ENCODE measurements around the gene ENPP1.

ENPP1 gene

GRCh38 chr6:131787079-131787478 lies 20.7 kb upstream of the ENPP1 start:
- H3K9ac ChIP-seq (ENCODE audit: low read depth, low read length): no peak overlapping the region
- peaks cover 10% of the 10 kb centered on the region; the same call in 1 of the 2 replicates for H3K4me1 ChIP-seq (ENCODE audit: control insufficient read depth, insufficient read depth, low read length)
- H3K27ac ChIP-seq (ENCODE audit: low read depth, low read length): no peak overlapping the region
- no peaks in the 10 kb centered on the region for H3K27me3 ChIP-seq (ENCODE audit: control insufficient read depth, insufficient read depth, low read length)
- H3K36me3 ChIP-seq (ENCODE audit: control insufficient read depth, insufficient read depth, low read length): no peaks in the 10 kb centered on the region
- H3K4me3 ChIP-seq (ENCODE audit: low read depth, low read length): no peak overlapping the region
- H3K9me3 ChIP-seq (ENCODE audit: control insufficient read depth, insufficient read depth, low read length): no peaks in the 10 kb centered on the region

GRCh38 chr6:131787766-131788712 lies 19.8 kb upstream of the ENPP1 start:
- no peak overlapping the region for H3K27ac ChIP-seq (ENCODE audit: low read depth, low read length)
- H3K27me3 ChIP-seq (ENCODE audit: control insufficient read depth, insufficient read depth, low read length): no peaks in the 10 kb centered on the region
- no peak overlapping the region for H3K9ac ChIP-seq (ENCODE audit: low read depth, low read length)

DNA sequence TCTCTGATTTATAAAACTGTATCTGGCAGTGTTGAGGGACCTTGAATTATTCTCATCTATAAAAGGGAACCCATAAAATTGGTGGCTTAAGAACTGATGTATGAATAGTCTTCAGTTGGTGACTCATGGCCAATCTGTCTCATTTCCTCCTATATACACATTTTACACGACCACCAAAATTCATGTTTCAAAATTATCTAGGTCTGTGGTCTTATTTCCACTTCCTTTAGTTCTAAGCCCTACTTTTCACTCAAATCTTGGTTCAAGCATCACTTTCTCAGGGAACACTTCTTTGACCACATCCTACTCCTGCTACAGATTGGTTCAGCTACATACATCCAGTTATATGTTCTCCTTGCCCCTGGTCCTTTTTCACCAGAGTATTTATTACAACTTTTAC lies 18.6 kb upstream of the ENPP1 start:
- Histone ChIP-seq H3K4me1 (ENCODE audit: control insufficient read depth, insufficient read depth, low read length) (peaks cover 15% of the 10 kb centered on the region; the same call in 1 of the 2 replicates), H3K4me3 (ENCODE audit: low read depth, low read length) (no peak overlapping the region), H3K36me3 (ENCODE audit: control insufficient read depth, insufficient read depth, low read length) (no peaks in the 10 kb centered on the region), H3K9ac (ENCODE audit: low read depth, low read length) (no peak overlapping the region), H3K27ac (ENCODE audit: low read depth, low read length) (no peak overlapping the region), H3K9me3 (ENCODE audit: control insufficient read depth, insufficient read depth, low read length) (no peaks in the 10 kb centered on the region), H3K27me3 (ENCODE audit: control insufficient read depth, insufficient read depth, low read length) (no peaks in the 10 kb centered on the region)

More at GRCh38 chr6:131787766-131788712, 19.8 kb upstream of the ENPP1 start:
- peaks cover 15% of the 10 kb centered on the region; the same call in 1 of the 2 replicates for H3K4me1 ChIP-seq (ENCODE audit: control insufficient read depth, insufficient read depth, low read length)
- no peak overlapping the region for H3K4me3 ChIP-seq (ENCODE audit: low read depth, low read length)
- no peaks in the 10 kb centered on the region for H3K36me3 ChIP-seq (ENCODE audit: control insufficient read depth, insufficient read depth, low read length)
- no peaks in the 10 kb centered on the region for H3K9me3 ChIP-seq (ENCODE audit: control insufficient read depth, insufficient read depth, low read length)

DNA sequence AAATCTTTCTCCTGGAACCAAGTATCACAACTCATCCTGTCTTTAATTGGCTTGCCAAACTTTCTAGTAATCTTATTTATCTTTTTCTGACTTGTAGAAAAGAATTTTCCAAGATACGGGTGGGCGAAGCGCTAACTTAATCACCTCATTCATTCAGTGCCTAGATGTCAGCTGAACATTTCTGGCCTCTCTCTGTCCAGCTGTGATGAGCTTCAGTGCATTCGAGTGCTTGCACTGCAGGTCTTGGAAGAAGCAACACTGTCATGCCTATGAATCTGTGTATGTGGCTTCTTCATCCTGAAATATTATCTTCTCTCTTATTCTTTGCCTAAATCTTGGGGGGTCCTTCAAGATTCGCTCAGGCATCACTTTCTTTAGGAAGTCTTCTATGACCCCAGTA lies 16.3 kb upstream of the ENPP1 start:
- peaks cover 21% of the 10 kb centered on the region for H3K4me1 ChIP-seq (ENCODE audit: control insufficient read depth, insufficient read depth, low read length)
- no peaks in the 10 kb centered on the region for H3K9me3 ChIP-seq (ENCODE audit: control insufficient read depth, insufficient read depth, low read length)
- H3K27ac ChIP-seq (ENCODE audit: low read depth, low read length): no peak overlapping the region
- H3K36me3 ChIP-seq (ENCODE audit: control insufficient read depth, insufficient read depth, low read length): no peaks in the 10 kb centered on the region
- no peak overlapping the region for H3K4me3 ChIP-seq (ENCODE audit: low read depth, low read length)
- no peak overlapping the region for H3K9ac ChIP-seq (ENCODE audit: low read depth, low read length)
- no peaks in the 10 kb centered on the region for H3K27me3 ChIP-seq (ENCODE audit: control insufficient read depth, insufficient read depth, low read length)

- Histone ChIP-seq H3K9me3 (ENCODE audit: control insufficient read depth, insufficient read depth, low read length) (no peaks in the 10 kb centered on the region), H3K36me3 (ENCODE audit: control insufficient read depth, insufficient read depth, low read length) (no peaks in the 10 kb centered on the region), H3K27ac (ENCODE audit: low read depth, low read length) (peak overlapping the region; percentile 17)
These were observed 15.7 kb upstream of the ENPP1 start for GRCh38 chr6:131792091-131792496.

GRCh38 chr6:131795366-131795765 lies 12.5 kb upstream of the ENPP1 start:
- no peaks in the 10 kb centered on the region for H3K36me3 ChIP-seq (ENCODE audit: control insufficient read depth, insufficient read depth, low read length)
- no peaks in the 10 kb centered on the region for H3K9me3 ChIP-seq (ENCODE audit: control insufficient read depth, insufficient read depth, low read length)
- no peak overlapping the region for H3K9ac ChIP-seq (ENCODE audit: low read depth, low read length)
- no peak overlapping the region for H3K4me3 ChIP-seq (ENCODE audit: low read depth, low read length)
- no peak overlapping the region for H3K27ac ChIP-seq (ENCODE audit: low read depth, low read length)
- no peaks in the 10 kb centered on the region for H3K27me3 ChIP-seq (ENCODE audit: control insufficient read depth, insufficient read depth, low read length)
- H3K4me1 ChIP-seq (ENCODE audit: control insufficient read depth, insufficient read depth, low read length): peaks cover 17% of the 10 kb centered on the region

More at GRCh38 chr6:131792091-131792496, 15.7 kb upstream of the ENPP1 start:
- Histone ChIP-seq H3K27me3 (ENCODE audit: control insufficient read depth, insufficient read depth, low read length) (no peaks in the 10 kb centered on the region), H3K4me1 (ENCODE audit: control insufficient read depth, insufficient read depth, low read length) (peaks cover 21% of the 10 kb centered on the region), H3K4me3 (ENCODE audit: low read depth, low read length) (no peak overlapping the region), H3K9ac (ENCODE audit: low read depth, low read length) (no peak overlapping the region)

- H3K27me3 ChIP-seq (ENCODE audit: control insufficient read depth, insufficient read depth, low read length): peaks cover 14% of the 10 kb centered on the region
- H3K27ac ChIP-seq (ENCODE audit: low read depth, low read length): no peak overlapping the region
- H3K36me3 ChIP-seq (ENCODE audit: control insufficient read depth, insufficient read depth, low read length): no peaks in the 10 kb centered on the region
- peaks cover 8% of the 10 kb centered on the region for H3K4me1 ChIP-seq (ENCODE audit: control insufficient read depth, insufficient read depth, low read length)
- no peaks in the 10 kb centered on the region for H3K9me3 ChIP-seq (ENCODE audit: control insufficient read depth, insufficient read depth, low read length)
- no peak overlapping the region for H3K4me3 ChIP-seq (ENCODE audit: low read depth, low read length)
- no peak overlapping the region for H3K9ac ChIP-seq (ENCODE audit: low read depth, low read length)
These were observed 5.5 kb upstream of the ENPP1 start for GRCh38 chr6:131802347-131802746.

GRCh38 chr6:131803007-131803769 lies 4.6 kb upstream of the ENPP1 start:
- Histone ChIP-seq H3K36me3 (ENCODE audit: control insufficient read depth, insufficient read depth, low read length) (no peaks in the 10 kb centered on the region), H3K4me1 (ENCODE audit: control insufficient read depth, insufficient read depth, low read length) (peaks cover 8% of the 10 kb centered on the region), H3K9ac (ENCODE audit: low read depth, low read length) (no peak overlapping the region), H3K27ac (ENCODE audit: low read depth, low read length) (no peak overlapping the region), H3K27me3 (ENCODE audit: control insufficient read depth, insufficient read depth, low read length) (peaks cover 14% of the 10 kb centered on the region), H3K9me3 (ENCODE audit: control insufficient read depth, insufficient read depth, low read length) (no peaks in the 10 kb centered on the region), H3K4me3 (ENCODE audit: low read depth, low read length) (no peak overlapping the region)

DNA sequence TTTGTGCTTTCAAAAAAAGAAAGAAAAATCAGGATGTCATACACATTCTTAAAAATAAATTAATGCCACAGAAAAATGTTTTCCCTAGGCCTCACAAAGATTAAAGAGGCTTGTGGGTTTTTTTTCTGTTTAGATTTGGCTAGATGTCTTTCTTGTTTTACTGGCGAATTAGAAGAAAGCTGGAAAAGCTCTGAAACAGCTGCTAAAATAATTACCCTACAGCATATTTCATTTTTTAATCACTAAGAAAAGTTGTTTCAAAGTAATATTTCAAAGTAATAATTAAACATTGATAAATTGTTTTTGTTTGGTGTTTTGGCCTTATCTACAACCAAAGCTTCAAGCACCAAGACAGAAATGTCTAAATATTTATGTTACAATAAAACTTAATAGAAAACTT lies 3.7 kb upstream of the ENPP1 start:
- H3K9me3 ChIP-seq (ENCODE audit: control insufficient read depth, insufficient read depth, low read length): no peaks in the 10 kb centered on the region
- no peaks in the 10 kb centered on the region for H3K36me3 ChIP-seq (ENCODE audit: control insufficient read depth, insufficient read depth, low read length)
- no peak overlapping the region for H3K27ac ChIP-seq (ENCODE audit: low read depth, low read length)
- no peak overlapping the region for H3K4me3 ChIP-seq (ENCODE audit: low read depth, low read length)
- peaks cover 14% of the 10 kb centered on the region for H3K4me1 ChIP-seq (ENCODE audit: control insufficient read depth, insufficient read depth, low read length)
- H3K9ac ChIP-seq (ENCODE audit: low read depth, low read length): no peak overlapping the region
- peaks cover 19% of the 10 kb centered on the region for H3K27me3 ChIP-seq (ENCODE audit: control insufficient read depth, insufficient read depth, low read length)

DNA sequence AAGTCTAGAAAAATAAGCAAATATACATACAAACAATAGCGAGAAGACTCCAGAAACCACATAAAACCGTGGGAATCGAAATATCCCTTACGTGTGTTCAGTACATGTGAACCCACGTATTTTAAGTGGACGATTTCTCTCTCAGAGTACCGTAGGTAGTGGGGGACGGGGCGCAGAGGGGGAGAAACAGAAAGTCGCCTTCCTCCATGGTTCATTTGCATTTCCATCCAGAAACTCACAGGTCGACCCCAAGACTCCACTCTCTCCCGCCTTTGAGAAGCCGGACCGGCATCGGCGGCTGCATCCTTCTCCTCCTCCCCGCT lies 538 bp upstream of the ENPP1 start:
- Histone ChIP-seq H3K4me1 (ENCODE audit: control insufficient read depth, insufficient read depth, low read length) (peaks cover 30% of the 10 kb centered on the region), H3K9ac (ENCODE audit: low read depth, low read length) (peak overlapping the region; percentile 63), H3K4me3 (ENCODE audit: low read depth, low read length) (peak overlapping the region; percentile 78), H3K36me3 (ENCODE audit: control insufficient read depth, insufficient read depth, low read length) (no peaks in the 10 kb centered on the region), H3K9me3 (ENCODE audit: control insufficient read depth, insufficient read depth, low read length) (no peaks in the 10 kb centered on the region), H3K27ac (ENCODE audit: low read depth, low read length) (peak overlapping the region; percentile 85), H3K27me3 (ENCODE audit: control insufficient read depth, insufficient read depth, low read length) (peaks cover 21% of the 10 kb centered on the region)

Data from HUES48 (cell line).